Activated T-cell treated with anti-CD3 and anti-CD28 coated beads for 4 hours (primary cell): ENCODE results near the gene IL2RA.
"Not testable (repeated sequence)": the region's sequence is repeated elsewhere in the genome, so short reads cannot be mapped to it uniquely, and the experiment has no call there.

Experiments
- DNase-seq: peaks from one replicate; pipeline ENCODE4 v3.0.0-alpha.2; 2020

The IL2RA gene

DNA sequence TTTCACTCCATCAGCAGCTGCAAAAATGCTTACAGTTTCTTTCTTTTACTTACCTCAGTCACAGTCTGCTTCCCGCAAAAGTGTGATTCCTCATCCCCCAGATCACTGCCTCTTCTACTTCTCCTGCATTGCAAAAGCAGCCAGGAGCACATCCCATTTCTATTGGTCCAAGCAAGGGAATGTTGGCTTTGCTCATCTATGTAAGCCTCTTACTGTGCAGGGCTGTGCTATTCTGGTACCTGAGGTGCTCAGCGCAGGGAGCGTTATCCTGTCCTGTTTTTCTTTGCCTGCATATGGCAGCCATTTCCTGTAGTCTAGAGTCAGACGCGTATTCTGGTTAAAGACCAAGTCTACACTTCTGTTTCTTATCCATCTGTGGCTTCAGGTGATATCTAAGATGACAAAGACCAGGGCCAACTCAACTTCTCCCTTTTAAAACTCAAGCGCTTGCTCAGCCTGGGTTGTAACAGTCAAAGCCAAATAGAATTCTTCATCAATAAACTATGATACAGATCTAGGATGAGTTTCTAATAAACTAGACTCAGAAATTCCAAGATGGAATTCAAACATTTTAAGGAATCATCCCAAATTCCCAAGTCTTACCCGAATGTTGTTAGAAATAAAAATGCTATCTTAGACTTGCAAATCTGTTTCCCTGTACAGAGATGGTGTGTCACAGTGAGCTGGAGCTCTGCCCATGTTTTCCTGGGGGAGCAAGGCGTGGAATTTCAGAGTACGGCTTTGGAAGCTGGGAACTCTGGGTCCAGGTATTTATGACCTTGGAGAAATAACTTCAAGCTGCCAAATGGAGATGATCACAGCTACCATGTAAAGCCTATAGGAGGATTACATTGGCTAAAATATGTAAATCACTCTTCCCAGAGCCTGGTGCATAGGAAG is 20.6 kb upstream of the IL2RA start:
- DNase-seq: no peak

DNA sequence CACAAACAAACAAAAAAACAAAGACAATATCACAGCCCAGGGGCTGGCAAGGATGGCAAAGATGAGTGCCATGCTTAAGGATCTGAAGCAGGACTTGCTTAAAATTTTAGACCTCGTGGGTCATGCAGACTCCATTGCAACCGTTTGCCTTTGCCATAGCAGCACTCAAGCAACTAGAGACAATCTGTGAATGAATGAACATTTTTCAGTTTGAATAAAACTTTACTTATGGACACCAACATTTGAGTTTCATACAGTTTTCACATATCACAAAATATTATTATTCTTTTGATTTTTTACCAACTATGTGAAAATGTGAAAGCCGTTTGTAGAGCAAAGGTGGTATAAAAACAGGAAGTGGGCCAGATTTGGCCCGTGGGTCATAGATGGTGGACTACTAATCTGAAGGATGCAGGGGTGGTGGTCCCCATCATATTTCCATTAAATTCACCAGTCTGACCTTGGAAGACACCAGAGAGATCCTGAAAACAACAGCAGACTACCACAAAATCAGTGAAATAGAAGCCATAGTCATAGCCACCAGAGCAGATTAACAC is 18.3 kb upstream of the IL2RA start:
- no peak for DNase-seq

- no peak for DNase-seq
These were observed 16.9 kb upstream of the IL2RA start for GRCh38 chr10:6079044-6079443.

DNA sequence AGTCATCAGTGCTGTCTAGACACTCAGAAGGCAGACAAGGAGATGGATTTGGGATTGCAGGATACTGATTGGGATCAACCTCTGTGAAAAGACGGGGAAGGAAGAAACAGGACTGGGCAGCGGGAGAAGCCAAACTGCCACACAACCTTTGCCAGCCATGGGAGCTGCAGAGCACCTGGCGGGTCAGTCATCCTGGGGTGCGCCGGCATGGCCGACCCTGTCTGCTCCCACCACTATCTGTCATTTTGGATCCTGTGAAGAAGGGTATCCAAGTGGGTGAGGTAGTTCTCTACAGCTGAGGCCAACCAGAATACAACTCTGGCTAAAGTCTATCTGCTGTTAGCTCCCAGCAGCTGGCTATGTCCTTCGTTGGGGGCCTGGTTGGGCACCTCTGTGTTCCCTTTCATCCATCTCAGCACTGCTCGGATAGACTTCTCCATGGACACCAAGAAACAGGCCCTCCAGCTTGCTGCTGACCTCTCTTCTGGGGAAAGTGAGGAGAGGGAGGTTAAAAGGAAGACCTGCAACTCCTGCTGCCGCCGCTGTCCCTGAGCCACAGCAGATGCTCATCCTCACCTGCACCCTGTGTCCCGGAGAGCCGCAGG is 15.0 kb upstream of the IL2RA start:
- no peak for DNase-seq

- DNase-seq: no peak
These were observed 12.5 kb upstream of the IL2RA start for GRCh38 chr10:6074489-6075301.

GRCh38 chr10:6072215-6072934 is 10.2 kb upstream of the IL2RA start:
- no peak for DNase-seq

- DNase-seq: no peak
These were observed 9.3 kb upstream of the IL2RA start for GRCh38 chr10:6071181-6072175.

GRCh38 chr10:6070660-6071059 is 8.5 kb upstream of the IL2RA start:
- DNase-seq: peak; percentile 50

DNA sequence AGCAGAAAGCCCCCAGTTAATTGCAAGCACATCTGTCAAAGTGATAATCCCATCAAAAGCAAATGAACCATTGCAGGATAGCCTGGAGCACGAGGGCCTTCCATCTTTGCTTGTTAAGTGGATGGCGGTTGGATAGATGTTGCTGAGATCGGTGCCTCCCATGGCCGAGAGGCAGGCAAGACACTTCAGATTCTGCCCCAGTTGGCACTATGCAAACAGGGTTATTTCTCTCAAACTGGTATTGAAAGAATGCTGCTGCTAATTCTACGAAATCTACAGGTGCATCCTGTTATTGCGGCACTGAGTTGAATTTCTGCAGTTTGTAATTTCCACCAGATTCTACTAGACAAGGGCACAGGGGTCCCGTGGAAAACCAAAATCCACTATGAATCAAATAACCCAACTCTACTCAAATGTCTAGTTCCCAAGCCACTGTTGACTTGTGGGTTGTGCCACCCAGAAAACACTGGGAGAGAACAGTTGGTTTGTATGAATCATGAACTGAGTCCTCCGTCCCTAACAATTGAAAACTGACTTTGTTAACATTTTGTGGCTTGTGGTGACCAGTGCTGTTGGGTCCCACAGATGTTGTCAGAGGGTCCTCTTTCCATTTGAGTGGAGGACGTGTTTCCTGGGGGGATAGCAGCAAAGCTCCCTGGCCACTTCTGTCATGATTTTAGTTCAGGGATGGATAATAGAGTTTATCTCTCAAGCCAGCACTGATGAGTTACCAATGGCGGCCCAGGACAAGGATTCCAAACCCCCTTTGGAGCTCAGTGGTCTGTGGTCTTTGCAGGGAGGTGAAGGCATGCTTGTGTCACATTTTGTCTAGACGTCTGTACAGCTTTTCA is 7.1 kb upstream of the IL2RA start:
- DNase-seq: no peak

GRCh38 chr10:6068422-6068821 is 6.3 kb upstream of the IL2RA start:
- DNase-seq: no peak

DNA sequence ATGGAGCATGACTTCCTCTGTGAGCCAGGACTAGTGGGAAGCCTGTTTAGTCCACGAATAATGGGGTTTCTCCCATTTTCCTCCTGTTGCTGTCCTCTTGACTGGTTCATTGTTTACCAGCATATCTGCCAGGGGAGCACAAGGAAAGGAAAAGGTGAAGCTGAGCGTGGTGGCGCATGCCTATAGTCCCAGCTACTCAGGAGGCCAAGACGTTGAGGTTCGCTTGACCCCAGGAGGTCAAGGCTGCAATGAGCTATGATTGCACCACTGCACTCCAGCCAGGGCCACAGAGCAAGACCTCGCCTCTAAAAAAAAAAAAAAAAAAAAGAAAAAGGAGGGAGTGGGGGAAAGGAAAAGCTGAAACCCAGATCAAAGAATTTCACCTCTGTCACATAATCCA is 5.8 kb upstream of the IL2RA start:
- no peak for DNase-seq

- no peak for DNase-seq
These were observed 5.3 kb upstream of the IL2RA start for GRCh38 chr10:6067457-6067856.

- no peak for DNase-seq
These were observed 3.7 kb upstream of the IL2RA start for GRCh38 chr10:6065835-6066234.

DNA sequence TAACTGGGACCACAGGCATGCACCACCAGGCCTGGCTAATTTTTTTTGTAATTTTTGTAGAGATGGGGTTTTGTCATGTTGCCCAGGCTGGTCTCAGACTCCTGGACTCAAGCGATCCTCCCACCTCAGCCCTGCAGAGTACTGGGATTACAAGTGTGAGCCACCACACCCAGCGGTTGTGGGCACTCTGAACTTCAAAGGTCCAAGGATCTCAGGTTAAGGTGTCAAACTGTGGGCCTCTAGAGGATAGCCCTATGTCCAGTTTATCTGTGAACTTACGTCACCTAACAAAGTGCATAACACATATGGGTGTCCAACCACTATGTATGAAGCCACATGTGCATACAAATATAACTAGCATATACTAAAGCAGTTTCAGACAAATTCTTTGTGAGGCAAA is 3.2 kb upstream of the IL2RA start:
- no peak for DNase-seq

- DNase-seq: not testable (repeated sequence)
These were observed 2.6 kb upstream of the IL2RA start for GRCh38 chr10:6064726-6065125.

- DNase-seq: no peak
These were observed 2.0 kb upstream of the IL2RA start for GRCh38 chr10:6064119-6064518.

- no peak for DNase-seq
These were observed 1.1 kb downstream of the IL2RA start for GRCh38 chr10:6061056-6061455.

DNA sequence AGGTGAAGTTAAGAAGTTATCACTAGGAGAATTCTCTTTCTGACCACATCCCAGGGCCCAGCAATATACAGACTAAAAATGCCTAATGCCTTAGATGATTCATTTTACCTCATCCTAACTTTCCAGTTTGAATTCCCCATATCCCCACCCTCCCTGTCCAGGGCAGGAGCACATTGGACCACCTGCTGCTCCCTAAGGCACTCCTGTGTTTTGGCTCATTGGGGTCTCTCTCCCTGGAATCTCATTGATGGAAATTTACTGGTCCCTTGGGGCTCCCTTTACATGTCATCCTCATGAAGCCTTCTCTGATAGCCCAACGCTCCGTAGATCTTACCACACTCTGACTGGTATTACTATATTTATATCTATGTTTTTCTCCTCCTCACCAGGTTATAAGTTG is 2.7 kb downstream of the IL2RA start:
- no peak for DNase-seq

DNA sequence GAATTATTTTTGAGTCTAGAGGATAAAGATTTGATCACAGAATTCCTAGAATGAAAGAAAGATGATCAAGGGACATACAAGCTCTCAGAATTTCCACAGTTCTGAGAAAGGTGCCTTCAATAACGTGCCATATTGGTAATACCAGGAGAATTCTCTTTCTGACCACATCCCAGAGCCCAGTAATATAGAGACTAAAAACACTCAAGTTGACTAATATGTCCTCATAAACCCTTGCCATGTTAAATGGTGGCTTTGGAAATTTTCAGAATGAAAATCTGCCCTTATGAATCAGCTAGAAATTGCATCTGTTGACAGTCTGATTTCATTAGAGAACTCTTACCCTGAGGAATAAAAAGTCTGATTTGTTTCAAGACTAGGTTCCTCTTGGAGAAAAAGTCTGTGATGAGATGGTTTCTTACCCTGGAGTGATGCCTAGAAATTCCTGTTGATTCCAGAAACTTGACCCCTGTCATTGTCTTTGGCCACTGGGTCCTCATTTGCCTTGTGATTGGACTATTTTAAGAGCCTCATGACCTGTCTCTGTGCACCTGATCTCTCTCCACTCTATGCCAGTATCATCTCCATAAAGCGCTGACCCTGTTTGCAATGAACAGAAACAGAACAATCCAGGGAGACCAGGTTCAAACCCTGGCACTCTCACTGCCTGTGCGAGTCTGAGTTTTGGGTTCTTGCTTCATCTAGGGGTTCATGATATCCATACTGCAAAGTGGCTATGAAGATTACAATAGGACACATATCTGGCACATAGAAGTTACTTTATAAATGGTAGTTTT is 3.3 kb downstream of the IL2RA start:
- no peak for DNase-seq
